Keratinocyte (primary cell): ENCODE results near the gene MUC5B. TPM values are rescaled to one million over a fixed set of nuclear protein-coding genes. Genes with fewer than 3 reads are reported as not detected.

ENCODE experiments used
- DNase-seq: peaks from one replicate; pipeline ENCODE4 v3.0.0-alpha.2; 2011; ENCODE audit warnings: low read depth, missing footprints, low spot score
- FAIRE-seq: peaks from 2 replicates; lab custom pipeline; 2011; peaks lifted over from hg19 to GRCh38; lab: Jason Lieb, UNC
- H2AFZ ChIP-seq: 2 replicates; pipeline ENCODE4 v1.6.0; 2012; ENCODE audit warnings: low read length, control low read depth, inconsistent platforms; ENCODE audit not compliant: control insufficient read depth
- H3K27ac ChIP-seq: 2 replicates; pipeline ENCODE4 v1.5.1; 2011; ENCODE audit warnings: low read length; ENCODE audit not compliant: control insufficient read depth, insufficient read depth
- H3K27me3 ChIP-seq: 3 replicates; pipeline ENCODE4 v1.6.0; 2011; ENCODE audit warnings: low read length; ENCODE audit not compliant: control insufficient read depth, insufficient read depth; ENCODE audit errors: extremely low read depth
- H3K36me3 ChIP-seq, 2 experiments: 2 replicates in 1 of 2; 3 replicates in 1 of 2; pipeline ENCODE4 v1.5.1; 2011; ENCODE audit warnings: low read length in 2 of 2, mild to moderate bottlenecking in 1 of 2; ENCODE audit not compliant: control insufficient read depth in 2 of 2, insufficient read depth in 2 of 2; ENCODE audit errors: extremely low read depth in 1 of 2
- H3K4me1 ChIP-seq: 3 replicates; pipeline ENCODE4 v1.5.1; 2011; ENCODE audit warnings: low read length; ENCODE audit not compliant: control insufficient read depth, insufficient read depth; ENCODE audit errors: extremely low read depth
- H3K4me2 ChIP-seq: 3 replicates; pipeline ENCODE4 v1.6.0; 2011; ENCODE audit warnings: low read depth, low read length; ENCODE audit not compliant: control insufficient read depth, insufficient read depth; ENCODE audit errors: extremely low read depth
- H3K4me3 ChIP-seq, 3 experiments: fragments of 200-600 bp in 1 of 3; sonication (generic) in 1 of 3; 2 replicates in 2 of 3; 3 replicates in 1 of 3; pipeline ENCODE4 v1.5.1; 2011 to 2016; ENCODE audit warnings: low read length in 3 of 3, mild to moderate bottlenecking in 3 of 3, control low read depth in 2 of 3, inconsistent platforms in 1 of 3, low read depth in 1 of 3, mixed read lengths in 1 of 3, mixed run types in 1 of 3, moderate library complexity in 1 of 3; ENCODE audit not compliant: control insufficient read depth in 2 of 3, insufficient read depth in 2 of 3; ENCODE audit errors: extremely low read depth in 1 of 3
- H3K79me2 ChIP-seq: 2 replicates; pipeline ENCODE4 v1.6.0; 2012; ENCODE audit warnings: low read length; ENCODE audit not compliant: control insufficient read depth, insufficient read depth
- H3K9ac ChIP-seq: 3 replicates; pipeline ENCODE4 v1.6.0; 2011; ENCODE audit warnings: low read length; ENCODE audit not compliant: control insufficient read depth, insufficient read depth; ENCODE audit errors: extremely low read depth
- H3K9me1 ChIP-seq: 3 replicates; pipeline ENCODE4 v1.6.0; 2011; ENCODE audit warnings: low read length; ENCODE audit not compliant: control insufficient read depth, insufficient read depth; ENCODE audit errors: extremely low read depth
- H3K9me3 ChIP-seq: 2 replicates; pipeline ENCODE4 v1.5.1; 2012; ENCODE audit warnings: low read depth, low read length; ENCODE audit not compliant: control insufficient read depth
- H4K20me1 ChIP-seq: 3 replicates; pipeline ENCODE4 v1.6.0; 2011; ENCODE audit warnings: low read length; ENCODE audit not compliant: control insufficient read depth, insufficient read depth; ENCODE audit errors: extremely low read depth
- CTCF ChIP-seq, 3 experiments: IDR thresholded peaks in 1 of 3; conservative IDR thresholded peaks in 1 of 3; optimal IDR thresholded peaks in 1 of 3; 2 replicates in 2 of 3; 3 replicates in 1 of 3; pipeline versions ENCODE3 to v1.5.1; 2011; ENCODE audit warnings: low read length in 3 of 3, mild to moderate bottlenecking in 3 of 3, moderate library complexity in 2 of 3, control low read depth in 1 of 3, inconsistent platforms in 1 of 3; ENCODE audit not compliant: insufficient read depth in 2 of 3; ENCODE audit errors: extremely low read depth in 1 of 3
- EZH2 ChIP-seq: IDR thresholded peaks from one replicate; pipeline ENCODE4 v1.6.1; 2012; ENCODE audit warnings: inconsistent platforms, mild to moderate bottlenecking, low read length, moderate library complexity
- dilution Hi-C: fragments of 300-500 bp; cut with MboI; formaldehyde crosslinking; loops from one replicate; pipeline ENCODE4 v1.7.0; 2020; ENCODE audit warnings: low sequenced_read_pairs; ENCODE audit not compliant: extremely low pct_ligation_motif_present
- polyA plus RNA-seq, 5 experiments: library from polyadenylated mRNA; depleted of rRNA in 3 of 5; stranded (reverse) in 3 of 5; stranded (forward) in 1 of 5; unstranded in 1 of 5; fragments of >200 nt; gene quantifications; 1 replicate in 1 of 5; 2 replicates in 3 of 5; 3 replicates in 1 of 5; pipeline versions ENCODE4 v1.2.1 to v1.2.3, GENCODE V29; 2011 to 2012; ENCODE audit warnings: missing spikeins in 2 of 5, low read depth in 1 of 5, low replicate concordance in 1 of 5

Gene MUC5B
- polyA plus RNA-seq, 1 donor (not counting 4 experiments of a cell fraction or from before 2014, with no cell fraction given): not detected

- Histone ChIP-seq H3K9me1 (no peaks in the 10 kb centered on the region), H3K4me3 (no peak overlapping the region), H3K27me3 (no peaks in the 10 kb centered on the region), H3K9me3 (no peaks in the 10 kb centered on the region), H3K27ac (no peak overlapping the region), H3K4me2 (no peak overlapping the region), H3K36me3 (peaks cover 20 to 59% of the 10 kb centered on the region in 2 experiments), H3K79me2 (peaks cover 46% of the 10 kb centered on the region), H2AFZ (no peak overlapping the region), H3K9ac (no peak overlapping the region), H3K4me1 (peaks cover 8% of the 10 kb centered on the region), H4K20me1 (peaks cover 15% of the 10 kb centered on the region)
- TF ChIP-seq CTCF (optimal IDR thresholded peaks at IDR 0.05 in 1 of 3, IDR thresholded peaks at IDR 0.05 in 1 of 3, conservative IDR thresholded peaks at IDR 0.05 in 1 of 3; ENCODE audit: extremely low read depth in 1 of 3, insufficient read depth in 2 of 3, low read length in 3 of 3): no peak
- TF ChIP-seq EZH2: no peak
- FAIRE-seq (no peak), DNase-seq (no peak)
- dilution Hi-C loops: no loop called here
Observed at GRCh38 chr11:1288426-1289151, 65.7 kb downstream of the MUC5B start.

GRCh38 chr11:1289211-1289935, 66.5 kb downstream of the MUC5B start:
- Histone ChIP-seq H2AFZ (no peak overlapping the region), H3K9me1 (no peaks in the 10 kb centered on the region), H3K9ac (no peak overlapping the region), H4K20me1 (peaks cover 15% of the 10 kb centered on the region), H3K4me3 (no peak overlapping the region), H3K4me2 (no peak overlapping the region), H3K27me3 (no peaks in the 10 kb centered on the region), H3K79me2 (peaks cover 50% of the 10 kb centered on the region), H3K9me3 (no peaks in the 10 kb centered on the region), H3K27ac (no peak overlapping the region), H3K36me3 (peaks cover 17 to 59% of the 10 kb centered on the region in 2 experiments), H3K4me1 (peaks cover 8% of the 10 kb centered on the region)
- dilution Hi-C loops: no loop called here
- TF ChIP-seq CTCF (optimal IDR thresholded peaks at IDR 0.05 in 1 of 3, IDR thresholded peaks at IDR 0.05 in 1 of 3, conservative IDR thresholded peaks at IDR 0.05 in 1 of 3; ENCODE audit: extremely low read depth in 1 of 3, insufficient read depth in 2 of 3, low read length in 3 of 3): no peak
- no peak for TF ChIP-seq EZH2
- FAIRE-seq (no peak), DNase-seq (no peak)
